ENCODE results near the gene TPCN1. TPM values are rescaled to one million over a fixed set of nuclear protein-coding genes. Genes with fewer than 3 reads are reported as not detected.

TPCN1 gene
- total RNA-seq, 1 experiment from 2014 or later, result 18.8 TPM

DNA sequence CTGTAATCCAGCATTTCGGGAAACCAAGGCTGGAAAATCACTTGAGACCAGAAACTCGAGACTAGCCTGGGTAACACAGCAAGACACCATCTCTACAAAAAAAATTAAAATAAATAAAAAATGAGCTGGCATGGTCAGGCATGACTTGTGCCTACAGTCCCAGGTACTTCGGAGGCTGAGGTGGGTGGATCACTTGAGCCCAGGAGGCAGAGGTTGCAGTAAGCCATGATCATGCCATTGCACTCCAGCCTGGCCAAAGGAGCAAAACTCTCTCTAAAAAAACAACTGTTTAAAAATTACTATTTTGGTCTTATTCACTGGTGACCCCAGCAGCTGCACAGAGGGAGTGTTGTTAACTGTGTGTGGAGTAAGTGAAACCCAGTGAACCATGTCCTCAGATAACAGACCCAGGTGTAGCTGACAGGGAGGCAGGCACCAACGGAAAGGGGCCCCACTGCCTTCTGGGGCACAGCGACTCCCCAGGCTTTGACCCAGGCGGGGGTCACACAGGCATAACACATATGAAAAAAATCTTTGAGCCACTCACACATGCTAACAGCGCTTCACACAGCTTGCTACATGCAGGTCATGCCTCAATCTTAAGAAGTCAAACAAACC, 48.1 kb upstream of the TPCN1 start:
- Histone ChIP-seq H3K9me3 (ENCODE audit: low read depth, low read length, poor library complexity, severe bottlenecking) (no peaks in the 10 kb centered on the region), H3K4me1 (ENCODE audit: insufficient read depth, low read length, poor library complexity, severe bottlenecking) (no peaks in the 10 kb centered on the region), H3K27ac (ENCODE audit: low read depth, low read length, poor library complexity, severe bottlenecking) (no peak overlapping the region), H3K4me3 (ENCODE audit: low read depth, low read length, poor library complexity, severe bottlenecking) (no peak overlapping the region), H3K27me3 (replicated peaks; ENCODE audit: insufficient read depth, low read depth, low read length, poor library complexity) (no peaks in the 10 kb centered on the region), H3K36me3 (ENCODE audit: insufficient read depth, low read length, poor library complexity, severe bottlenecking) (peaks cover 77% of the 10 kb centered on the region)
- TF ChIP-seq CTCF (conservative IDR thresholded peaks at IDR 0.05; ENCODE audit: low read depth, low read length), result no peak
- no peak for TF ChIP-seq EZH2 (IDR thresholded peaks at IDR 0.05; ENCODE audit: borderline replicate concordance, low read depth, low read length, poor library complexity, severe bottlenecking)
- ChIA-PET CTCF (interaction anchor here (1.9 kb wide), 1 partner anchor 12 kb away, joined by 6 read pairs; no protein-coding TSS in a partner anchor), POLR2A (ENCODE audit: low non-redundant PET) (no interaction called here)
- intact Hi-C loops (cut with micrococcal nuclease; ENCODE audit: unreplicated experiment), result no loop called here
- no peak for DNase-seq (ENCODE audit: low spot score)
- no TSS peak for BruUV-seq (replicated peaks)

GRCh38 chr12:113174461-113175384, 46.5 kb upstream of the TPCN1 start:
- H3K36me3 ChIP-seq (ENCODE audit: insufficient read depth, low read length, poor library complexity, severe bottlenecking), result peaks cover 84% of the 10 kb centered on the region
- CTCF ChIA-PET, result interaction anchor here (0.6 to 1.9 kb wide), 5 partner anchors 13 to 182 kb away, joined by 3 to 11 read pairs (median 6); no protein-coding TSS in a partner anchor
- POLR2A ChIA-PET (ENCODE audit: low non-redundant PET), result interaction anchor here (0.6 kb wide), 1 partner anchor 771 kb away, joined by 4 read pairs; no protein-coding TSS in a partner anchor
- peak; percentile 71 for DNase-seq (ENCODE audit: low spot score)
- no peaks in the 10 kb centered on the region for H3K27me3 ChIP-seq (replicated peaks; ENCODE audit: insufficient read depth, low read depth, low read length, poor library complexity)
- H3K27ac ChIP-seq (ENCODE audit: low read depth, low read length, poor library complexity, severe bottlenecking), result no peak overlapping the region
- no peaks in the 10 kb centered on the region for H3K9me3 ChIP-seq (ENCODE audit: low read depth, low read length, poor library complexity, severe bottlenecking)
- H3K4me3 ChIP-seq (ENCODE audit: low read depth, low read length, poor library complexity, severe bottlenecking), result no peak overlapping the region
- no peak for TF ChIP-seq EZH2 (IDR thresholded peaks at IDR 0.05; ENCODE audit: borderline replicate concordance, low read depth, low read length, poor library complexity, severe bottlenecking)
- TF ChIP-seq CTCF (conservative IDR thresholded peaks at IDR 0.05; ENCODE audit: low read depth, low read length), result peak; percentile 97
- intact Hi-C loops (cut with micrococcal nuclease; ENCODE audit: unreplicated experiment), result loop anchor here (1.0 kb wide), 1 partner anchor 126 kb away; no protein-coding TSS in a partner anchor
- no TSS peak for BruUV-seq (replicated peaks)
- H3K4me1 ChIP-seq (ENCODE audit: insufficient read depth, low read length, poor library complexity, severe bottlenecking), result no peaks in the 10 kb centered on the region

GRCh38 chr12:113179023-113179422, 42.2 kb upstream of the TPCN1 start:
- Histone ChIP-seq H3K36me3 (ENCODE audit: insufficient read depth, low read length, poor library complexity, severe bottlenecking) (peaks cover 50% of the 10 kb centered on the region), H3K4me1 (ENCODE audit: insufficient read depth, low read length, poor library complexity, severe bottlenecking) (no peaks in the 10 kb centered on the region), H3K9me3 (ENCODE audit: low read depth, low read length, poor library complexity, severe bottlenecking) (no peaks in the 10 kb centered on the region), H3K4me3 (ENCODE audit: low read depth, low read length, poor library complexity, severe bottlenecking) (no peak overlapping the region), H3K27me3 (replicated peaks; ENCODE audit: insufficient read depth, low read depth, low read length, poor library complexity) (no peaks in the 10 kb centered on the region), H3K27ac (ENCODE audit: low read depth, low read length, poor library complexity, severe bottlenecking) (no peak overlapping the region)
- CTCF ChIA-PET, result interaction anchor here (0.6 kb wide), 1 partner anchor 1057 kb away, joined by 6 read pairs; no protein-coding TSS in a partner anchor
- TF ChIP-seq CTCF (conservative IDR thresholded peaks at IDR 0.05; ENCODE audit: low read depth, low read length) (no peak), EZH2 (IDR thresholded peaks at IDR 0.05; ENCODE audit: borderline replicate concordance, low read depth, low read length, poor library complexity, severe bottlenecking) (no peak)
- intact Hi-C loops (cut with micrococcal nuclease; ENCODE audit: unreplicated experiment), result no loop called here
- no peak for DNase-seq (ENCODE audit: low spot score)
- BruUV-seq (replicated peaks), result no TSS peak
- POLR2A ChIA-PET (ENCODE audit: low non-redundant PET), result no interaction called here
